ENCODE results near the gene PLEKHA5.
"Not testable (repeated sequence)": the region's sequence is repeated elsewhere in the genome, so short reads cannot be mapped to it uniquely, and the experiment has no call there.

DNA sequence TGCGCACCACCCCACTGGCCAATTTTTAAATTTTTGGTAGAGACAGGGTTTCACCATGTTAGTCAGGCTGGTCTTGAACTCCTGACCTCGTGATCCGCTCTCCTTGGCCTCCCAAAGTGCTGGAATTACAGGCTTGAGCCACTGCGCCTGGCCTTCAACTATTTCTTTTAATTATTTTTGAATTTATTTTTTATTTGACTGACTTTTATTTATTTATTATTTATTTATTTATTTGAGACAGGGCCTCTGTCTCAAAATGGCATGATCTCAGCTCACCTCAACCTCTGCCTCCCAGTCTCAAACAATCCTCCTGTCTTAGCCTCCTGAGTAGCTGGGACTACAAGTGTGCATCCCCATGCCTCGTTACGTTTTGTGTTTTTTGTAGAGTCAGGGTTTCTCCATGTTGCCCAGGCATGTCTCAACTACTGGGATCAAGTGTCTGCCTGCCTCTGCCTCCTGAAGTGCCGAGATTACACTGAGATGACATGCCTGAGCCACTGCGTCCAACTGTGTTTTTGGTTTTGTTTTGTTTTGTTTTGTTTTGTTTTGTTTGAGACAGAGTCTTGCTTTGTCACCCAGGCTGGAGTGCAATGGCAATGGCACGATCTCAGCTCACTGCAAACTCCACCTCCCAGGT, 271.2 kb downstream of the PLEKHA5 start:
- not testable (repeated sequence) for TF ChIP-seq CTCF (IDR thresholded peaks at IDR 0.05; ENCODE audit: low read depth, low read length); EZH2phosphoT487 (IDR thresholded peaks at IDR 0.05; ENCODE audit: low read depth)

Data from OCI-LY3 (cell line).